Measurements from ENCODE around the gene ARHGAP25. TPM values are rescaled to one million over a fixed set of nuclear protein-coding genes. Genes with fewer than 3 reads are reported as not detected.

Gene ARHGAP25
- total and polyA plus RNA-seq, 4 donors = 17.1 to 43.0 (median 22.6) TPM

GRCh38 chr2:68809324-68810240 is 75.0 kb downstream of the ARHGAP25 start:
- ATAC-seq (ENCODE audit: insufficient read depth, low FRiP score) (no peak), DNase-seq (no peak)
- no peaks in the 10 kb centered on the region for H3K27me3 ChIP-seq (ENCODE audit: control insufficient read depth in 3 of 3, insufficient read depth in 3 of 3, low read length in 2 of 3)
- no peaks in the 10 kb centered on the region for H3K9me3 ChIP-seq (ENCODE audit: control insufficient read depth in 4 of 4, insufficient read depth in 3 of 4, low read length in 3 of 4)
- 66 to 84% methylated on average over 2 of the region's 2 CpGs for WGBS, 2 donors
- no peak overlapping the region for H3K4me3 ChIP-seq
- no peak for TF ChIP-seq CTCF (IDR thresholded peaks at IDR 0.05; ENCODE audit: control extremely low read depth, extremely low read depth)
- H3K9ac ChIP-seq (ENCODE audit: insufficient read depth in 1 of 2, low read length in 2 of 2) = no peak overlapping the region
- H3K4me1 ChIP-seq (ENCODE audit: control insufficient read depth in 5 of 5, insufficient read depth in 5 of 5, low read length in 5 of 5) = peaks cover 0 to 13% (median 0%) of the 10 kb centered on the region in 5 donors
- H3K27ac ChIP-seq (ENCODE audit: low read depth in 1 of 2, low read length in 1 of 2) = no peak overlapping the region
- peaks cover 0 to 19% (median 0%) of the 10 kb centered on the region in 4 donors for H3K36me3 ChIP-seq (ENCODE audit: control insufficient read depth in 4 of 4, insufficient read depth in 4 of 4, low read length in 4 of 4)

DNA sequence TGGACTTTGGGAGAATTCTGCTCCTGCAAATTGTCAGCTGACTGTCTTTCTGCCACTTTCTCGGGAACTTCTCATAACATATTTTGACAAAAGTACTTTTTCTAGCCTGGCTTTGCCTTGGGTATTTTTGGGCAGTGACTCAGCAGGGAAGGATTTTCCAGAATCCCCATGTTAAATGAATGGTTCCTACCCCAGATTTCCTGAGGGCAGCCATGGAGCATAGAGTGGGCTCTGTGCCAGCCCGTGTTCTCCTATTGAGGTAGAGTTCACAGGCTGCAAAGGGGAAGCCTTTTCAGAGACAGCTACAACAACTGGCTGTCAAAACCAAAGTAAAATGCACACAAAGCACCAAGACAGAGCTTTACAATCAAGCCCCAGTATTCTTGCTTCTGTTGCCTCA is 76.8 kb downstream of the ARHGAP25 start:
- peak overlapping the region in 1 of 2 donors; percentile 1 for H3K27ac ChIP-seq (ENCODE audit: low read depth in 1 of 2, low read length in 1 of 2)
- no peaks in the 10 kb centered on the region for H3K27me3 ChIP-seq (ENCODE audit: control insufficient read depth in 3 of 3, insufficient read depth in 3 of 3, low read length in 2 of 3)
- H3K36me3 ChIP-seq (ENCODE audit: control insufficient read depth in 4 of 4, insufficient read depth in 4 of 4, low read length in 4 of 4) = peaks cover 0 to 27% (median 3%) of the 10 kb centered on the region in 4 donors
- no peak overlapping the region for H3K4me3 ChIP-seq
- DNase-seq (no peak), ATAC-seq (ENCODE audit: insufficient read depth, low FRiP score) (no peak)
- no peak overlapping the region for H3K9ac ChIP-seq (ENCODE audit: insufficient read depth in 1 of 2, low read length in 2 of 2)
- H3K4me1 ChIP-seq (ENCODE audit: control insufficient read depth in 5 of 5, insufficient read depth in 5 of 5, low read length in 5 of 5) = peaks cover 0 to 9% (median 0%) of the 10 kb centered on the region in 5 donors
- H3K9me3 ChIP-seq (ENCODE audit: control insufficient read depth in 4 of 4, insufficient read depth in 3 of 4, low read length in 3 of 4) = no peaks in the 10 kb centered on the region
- TF ChIP-seq CTCF (IDR thresholded peaks at IDR 0.05; ENCODE audit: control extremely low read depth, extremely low read depth) = no peak
- WGBS, 2 donors = 47 to 63% methylated on average over 2 of the region's 2 CpGs

- ATAC-seq (ENCODE audit: insufficient read depth, low FRiP score) (no peak), DNase-seq (peak in 2 of 3 donors; percentile 42 to 57)
- H3K9ac ChIP-seq (ENCODE audit: insufficient read depth in 1 of 2, low read length in 2 of 2) = no peak overlapping the region
- H3K36me3 ChIP-seq (ENCODE audit: control insufficient read depth in 4 of 4, insufficient read depth in 4 of 4, low read length in 4 of 4) = peaks cover 0 to 27% (median 3%) of the 10 kb centered on the region in 4 donors
- no peak overlapping the region for H3K27ac ChIP-seq (ENCODE audit: low read depth in 1 of 2, low read length in 1 of 2)
- H3K4me3 ChIP-seq = no peak overlapping the region
- WGBS, 2 donors = 51 to 72% methylated on average over 6 of the region's 6 CpGs
- H3K9me3 ChIP-seq (ENCODE audit: control insufficient read depth in 4 of 4, insufficient read depth in 3 of 4, low read length in 3 of 4) = no peaks in the 10 kb centered on the region
- no peak for TF ChIP-seq CTCF (IDR thresholded peaks at IDR 0.05; ENCODE audit: control extremely low read depth, extremely low read depth)
- peaks cover 0 to 8% (median 0%) of the 10 kb centered on the region in 5 donors for H3K4me1 ChIP-seq (ENCODE audit: control insufficient read depth in 5 of 5, insufficient read depth in 5 of 5, low read length in 5 of 5)
- no peaks in the 10 kb centered on the region for H3K27me3 ChIP-seq (ENCODE audit: control insufficient read depth in 3 of 3, insufficient read depth in 3 of 3, low read length in 2 of 3)
Observed at GRCh38 chr2:68812251-68812650, 77.6 kb downstream of the ARHGAP25 start.

All from lung (tissue), 12 donors.